IMR-90 (cell line): Measurements from ENCODE around the gene COX7B. TPM values are rescaled to one million over a fixed set of nuclear protein-coding genes. Genes with fewer than 3 reads are reported as not detected.

Experiments used
- ATAC-seq: fragments of 200-7000 bp; cut with Tn5 transposase; 2 replicates; pipeline ENCODE4 v1.9.1; 2020; ENCODE audit warnings: low read depth, mild to moderate bottlenecking, moderate library complexity
- Bru-seq: library from RNA; stranded (reverse); fragments of 400-500 nt; gene quantifications from one replicate; lab custom pipeline; 2021; lab: Mats Ljungman, UMichigan
- BruChase-seq, 2 experiments: library from RNA; stranded (reverse); fragments of 400-500 nt; gene quantifications; one replicate each; lab custom pipeline; 2021; lab: Mats Ljungman, UMichigan
- BruUV-seq: library from RNA; stranded (reverse); fragments of 400-500 nt; replicated peaks from 2 replicates; lab custom pipeline; 2021; lab: Mats Ljungman, UMichigan
- CTCF ChIA-PET: fragments of 300-600 bp; formaldehyde crosslinking; extraction: SDS; loops from one replicate; lab custom pipeline; 2021; ENCODE audit warnings: antibody characterized with exemption; lab: Yijun Ruan, JAX
- POLR2A ChIA-PET: fragments of 300-600 bp; sonication (Branson Sonifier 250); formaldehyde crosslinking; loops from one replicate; lab custom pipeline; 2022; ENCODE audit warnings: antibody characterized with exemption; ENCODE audit not compliant: unreplicated experiment; lab: Charles Lee
- DNase-seq: peaks from one replicate; pipeline ENCODE4 v3.0.0; 2013
- H2AFZ ChIP-seq: replicated peaks from 2 replicates; pipeline ENCODE3; 2013; ENCODE audit warnings: low read length, mild to moderate bottlenecking; ENCODE audit not compliant: poor library complexity
- H2AK5ac ChIP-seq: 2 replicates; pipeline ENCODE4 v1.6.1; 2013; ENCODE audit warnings: low read depth, low read length, inconsistent platforms
- H2AK9ac ChIP-seq: replicated peaks from 2 replicates; pipeline ENCODE3; 2013; ENCODE audit warnings: mild to moderate bottlenecking, low read depth, low read length, moderate library complexity; ENCODE audit not compliant: poor library complexity
- H2BK120ac ChIP-seq: 2 replicates; pipeline ENCODE4 v1.6.1; 2013; ENCODE audit warnings: low read depth, low read length, inconsistent platforms
- H2BK15ac ChIP-seq: 3 replicates; pipeline ENCODE4 v1.6.1; 2013; ENCODE audit warnings: low read depth, low read length, inconsistent platforms
- H2BK20ac ChIP-seq: 2 replicates; pipeline ENCODE4 v1.6.1; 2013; ENCODE audit warnings: low read depth, mild to moderate bottlenecking, inconsistent platforms, low read length, moderate library complexity
- H2BK5ac ChIP-seq: 2 replicates; pipeline ENCODE4 v1.6.1; 2013; ENCODE audit warnings: mild to moderate bottlenecking, low read depth, low read length, inconsistent platforms; ENCODE audit not compliant: poor library complexity, severe bottlenecking
- H3K14ac ChIP-seq: replicated peaks from 2 replicates; pipeline ENCODE4 v1.6.1; 2013; ENCODE audit warnings: low read depth, low read length, inconsistent platforms
- H3K18ac ChIP-seq: 2 replicates; pipeline ENCODE4 v1.6.1; 2013; ENCODE audit warnings: low read depth, low read length, control low read depth
- H3K23ac ChIP-seq: 2 replicates; pipeline ENCODE4 v1.6.1; 2013; ENCODE audit warnings: low read depth, low read length, inconsistent platforms
- H3K27ac ChIP-seq: 2 replicates; pipeline ENCODE4 v1.5.1; 2013; ENCODE audit warnings: mild to moderate bottlenecking, control low read depth, low read length; ENCODE audit not compliant: insufficient read depth
- H3K27me3 ChIP-seq: 2 replicates; pipeline ENCODE4 v1.6.1; 2013; ENCODE audit warnings: low read length; ENCODE audit not compliant: control insufficient read depth, insufficient read depth
- H3K36me3 ChIP-seq: 2 replicates; pipeline ENCODE4 v1.6.1; 2013; ENCODE audit warnings: low read length, mixed read lengths; ENCODE audit not compliant: control insufficient read depth, insufficient read depth
- H3K4ac ChIP-seq: 2 replicates; pipeline ENCODE4 v1.6.1; 2013; ENCODE audit warnings: low read depth, low read length, inconsistent platforms
- H3K4me1 ChIP-seq: 2 replicates; pipeline ENCODE4 v1.6.1; 2013; ENCODE audit warnings: low read length, mixed read lengths; ENCODE audit not compliant: control insufficient read depth, insufficient read depth
- H3K4me2 ChIP-seq: 2 replicates; pipeline ENCODE4 v1.6.1; 2013; ENCODE audit warnings: low read depth, mild to moderate bottlenecking, control low read depth, low read length, moderate library complexity
- H3K4me3 ChIP-seq: 2 replicates; pipeline ENCODE4 v1.5.1; 2013; ENCODE audit warnings: low read depth, mild to moderate bottlenecking, control low read depth, low read length, moderate library complexity; ENCODE audit not compliant: insufficient read depth
- H3K56ac ChIP-seq: 2 replicates; pipeline ENCODE4 v1.6.1; 2013; ENCODE audit warnings: low read length, inconsistent platforms; ENCODE audit not compliant: insufficient read depth; ENCODE audit errors: extremely low read depth
- H3K79me1 ChIP-seq, 2 experiments: 2 replicates each; pipeline ENCODE4 v1.6.1; 2013; ENCODE audit warnings: low read length in 2 of 2, inconsistent platforms in 1 of 2, low read depth in 1 of 2
- H3K9ac ChIP-seq: 2 replicates; pipeline ENCODE4 v1.6.1; 2013; ENCODE audit warnings: low read depth, low read length, control low read depth
- H3K9me1 ChIP-seq: 2 replicates; pipeline ENCODE4 v1.6.1; 2013; ENCODE audit warnings: low read length, inconsistent platforms; ENCODE audit not compliant: insufficient read depth
- H3K9me3 ChIP-seq: 2 replicates; pipeline ENCODE4 v1.6.1; 2013; ENCODE audit warnings: low read length; ENCODE audit not compliant: control insufficient read depth, insufficient read depth
- H4K20me1 ChIP-seq: 2 replicates; pipeline ENCODE4 v1.6.1; 2013; ENCODE audit warnings: low read length, inconsistent platforms; ENCODE audit not compliant: insufficient read depth
- H4K5ac ChIP-seq: 2 replicates; pipeline ENCODE4 v1.6.1; 2013; ENCODE audit warnings: mild to moderate bottlenecking, low read depth, low read length, control low read depth
- H4K8ac ChIP-seq, 2 experiments: 2 replicates each; pipeline ENCODE4 v1.6.1; 2013; ENCODE audit warnings: low read depth in 2 of 2, low read length in 2 of 2, control low read depth in 1 of 2, inconsistent platforms in 1 of 2
- H4K91ac ChIP-seq: 2 replicates; pipeline ENCODE4 v1.6.1; 2013; ENCODE audit warnings: low read depth, low read length, inconsistent platforms; ENCODE audit not compliant: insufficient read depth
- CHD1 ChIP-seq: IDR thresholded peaks from 2 replicates; pipeline ENCODE4 v1.6.1; 2012; ENCODE audit warnings: low read depth, low read length, improper control_type of control experiment
- FOS ChIP-seq: fragments of 150-350 bp; IDR thresholded peaks from 2 replicates; pipeline ENCODE4 v1.6.1; 2016; ENCODE audit warnings: low read depth, low read length
- MAFK ChIP-seq: IDR thresholded peaks from 2 replicates; pipeline ENCODE4 v1.6.1; 2012; ENCODE audit warnings: low read depth, low read length, improper control_type of control experiment
- MAZ ChIP-seq: IDR thresholded peaks from 2 replicates; pipeline ENCODE4 v1.6.1; 2012; ENCODE audit warnings: low read depth, mild to moderate bottlenecking, low read length, improper control_type of control experiment, moderate library complexity, borderline replicate concordance
- POLR2A ChIP-seq: IDR thresholded peaks from 2 replicates; pipeline ENCODE4 v1.6.1; 2012; ENCODE audit warnings: mild to moderate bottlenecking, low read depth, low read length
- RAD21 ChIP-seq: IDR thresholded peaks from 2 replicates; pipeline ENCODE4 v1.6.1; 2012; ENCODE audit warnings: low read length, improper control_type of control experiment
- whole genome bisulfite sequencing, 2 experiments: methylation state at CpG; one replicate each; pipeline versions ENCODE4 v1.1.5 to v1.1.7; 2013; ENCODE audit warnings: missing lambda C conversion rate in 2 of 2; ENCODE audit not compliant: insufficient read length in 1 of 2; ENCODE audit errors: extremely low coverage in 2 of 2; 5-methylcytosine and 5-hydroxymethylcytosine counted together
- dilution Hi-C: fragments of 300-500 bp; cut with HindIII; formaldehyde crosslinking; loops from one replicate; pipeline ENCODE4 v1.14.3; 2018; ENCODE audit warnings: low sequenced_read_pairs; ENCODE audit not compliant: unreplicated experiment
- in situ Hi-C: fragments of 300-500 bp; cut with MboI; formaldehyde crosslinking; loops from 3 replicates; pipeline ENCODE4 v1.14.3; 2019; ENCODE audit warnings: low sequenced_read_pairs, inconsistent platforms, mixed read lengths
- intact Hi-C: fragments of 100-400 bp; cut with micrococcal nuclease; formaldehyde crosslinking; loops from 2 replicates; pipeline ENCODE4 v1.10.0; 2022
- long read RNA-seq: library from polyadenylated mRNA; unstranded; transcript quantifications from one replicate; pipeline ENCODE4 v2.0.0, GENCODE V29; 2021; ENCODE audit not compliant: unreplicated experiment
- polyA plus RNA-seq, 3 experiments: library from polyadenylated mRNA; depleted of rRNA; stranded (reverse); fragments of >200 nt; gene quantifications; 2 replicates each; pipeline ENCODE4 v1.2.3, GENCODE V29; 2012; ENCODE audit warnings: low replicate concordance in 1 of 3
- total RNA-seq: library from RNA; depleted of rRNA; stranded (reverse); fragments of >200 nt; gene quantifications from 2 replicates; pipeline ENCODE4 v1.2.3, GENCODE V29; 2012; rRNA removed
- TF ChIP-seq, protein P1 (sequence below): conservative IDR thresholded peaks from 2 replicates; pipeline ENCODE4 v1.5.1; 2012; ENCODE audit warnings: mild to moderate bottlenecking, low read depth, low read length, improper control_type of control experiment

Gene COX7B, protein sequence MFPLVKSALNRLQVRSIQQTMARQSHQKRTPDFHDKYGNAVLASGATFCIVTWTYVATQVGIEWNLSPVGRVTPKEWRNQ
- 330 and 336 TPM in 2 replicates for total RNA-seq
- polyA plus RNA-seq (2012; rRNA removed), result 768 and 912 TPM in 2 replicates
- 277 and 421 TPM in 2 replicates for polyA plus RNA-seq (2012; cell fraction: cytosol; rRNA removed)
- polyA plus RNA-seq (2012; cell fraction: nucleus; rRNA removed; ENCODE audit: low replicate concordance), result 49.7 and 337 TPM in 2 replicates
- percentile 79 among the genes with signal in this experiment for Bru-seq, nascent RNA
- percentile 71 among the genes with signal in this experiment for BruChase-seq, experiment 1, labeled RNA remaining after a 6-hour chase
- BruChase-seq, experiment 2, labeled RNA remaining after a 2-hour chase, result percentile 63 among the genes with signal in this experiment
- long read RNA-seq, transcript COX7B-203 (3 exons, 2,471 nt), result major isoform, 44 of 60 reads
- long read RNA-seq, partial matches to known transcripts, result 16 of 60 reads
- long read RNA-seq, other reads (novel, unspliced or antisense), result 0 of 60 reads

- Histone ChIP-seq H4K20me1 (no peaks in the 10 kb centered on the region), H2AK9ac (peak within 1 kb of the TSS; percentile 43), H3K9me3 (no peaks in the 10 kb centered on the region), H3K27ac (peak within 1 kb of the TSS; percentile 71), H3K23ac (peak within 1 kb of the TSS; percentile 89), H3K4me2 (peak within 1 kb of the TSS; percentile 78), H3K36me3 (peaks cover 4% of the 10 kb centered on the region; the same call in 1 of the 2 replicates), H2BK120ac (peak within 1 kb of the TSS; percentile 35; the same call in 1 of the 2 replicates), H2BK5ac (peak within 1 kb of the TSS; percentile 86), H3K9me1 (no peaks in the 10 kb centered on the region), H3K27me3 (no peaks in the 10 kb centered on the region), H2BK20ac (no peak within 1 kb of the TSS), H2AFZ (peak within 1 kb of the TSS; percentile 78), H3K4ac (peak within 1 kb of the TSS; percentile 73), H3K14ac (peak within 1 kb of the TSS; percentile 86), H3K56ac (peak within 1 kb of the TSS; percentile 81), H4K91ac (peak within 1 kb of the TSS; percentile 49; the same call in 1 of the 2 replicates), H3K4me1 (no peaks in the 10 kb centered on the region), H4K8ac (peak within 1 kb of the TSS; percentile 20 to 92; a peak in 3 of 4 replicates), H2BK15ac (no peak within 1 kb of the TSS), H4K5ac (peak within 1 kb of the TSS; percentile 63), H3K79me1 (peaks cover 0 to 8% of the 10 kb centered on the region in 2 experiments; a peak in 2 of 4 replicates), H2AK5ac (peak within 1 kb of the TSS; percentile 43; the same call in 1 of the 2 replicates), H3K18ac (no peak within 1 kb of the TSS), H3K9ac (peak within 1 kb of the TSS; percentile 84), H3K4me3 (peak within 1 kb of the TSS; percentile 92)
- intact Hi-C loops, result loop anchor here (1.0 to 10.0 kb wide), 4 partner anchors 114 to 394 kb away; partner anchors contain the start of gene ATRX
- ChIA-PET CTCF (interaction anchor here (0.6 to 1.1 kb wide), 4 partner anchors 11 to 444 kb away, joined by 3 to 5 read pairs (median 4); partner anchors contain the start of gene ATP7A), POLR2A (interaction anchor here (0.6 to 1.3 kb wide), 3 partner anchors 9 to 126 kb away, joined by 3 to 4 read pairs (median 4); partner anchors contain the start of gene ATP7A)
- 0 out of 2 replicates have a peak, but pooled peaks have one; percentile 65 for TF ChIP-seq CHD1
- peak; percentile 39 for TF ChIP-seq RAD21
- no peak for TF ChIP-seq MAZ
- TF ChIP-seq, protein P1, sequence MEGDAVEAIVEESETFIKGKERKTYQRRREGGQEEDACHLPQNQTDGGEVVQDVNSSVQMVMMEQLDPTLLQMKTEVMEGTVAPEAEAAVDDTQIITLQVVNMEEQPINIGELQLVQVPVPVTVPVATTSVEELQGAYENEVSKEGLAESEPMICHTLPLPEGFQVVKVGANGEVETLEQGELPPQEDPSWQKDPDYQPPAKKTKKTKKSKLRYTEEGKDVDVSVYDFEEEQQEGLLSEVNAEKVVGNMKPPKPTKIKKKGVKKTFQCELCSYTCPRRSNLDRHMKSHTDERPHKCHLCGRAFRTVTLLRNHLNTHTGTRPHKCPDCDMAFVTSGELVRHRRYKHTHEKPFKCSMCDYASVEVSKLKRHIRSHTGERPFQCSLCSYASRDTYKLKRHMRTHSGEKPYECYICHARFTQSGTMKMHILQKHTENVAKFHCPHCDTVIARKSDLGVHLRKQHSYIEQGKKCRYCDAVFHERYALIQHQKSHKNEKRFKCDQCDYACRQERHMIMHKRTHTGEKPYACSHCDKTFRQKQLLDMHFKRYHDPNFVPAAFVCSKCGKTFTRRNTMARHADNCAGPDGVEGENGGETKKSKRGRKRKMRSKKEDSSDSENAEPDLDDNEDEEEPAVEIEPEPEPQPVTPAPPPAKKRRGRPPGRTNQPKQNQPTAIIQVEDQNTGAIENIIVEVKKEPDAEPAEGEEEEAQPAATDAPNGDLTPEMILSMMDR, result peak; percentile 56
- TF ChIP-seq MAFK, result no peak
- TF ChIP-seq FOS, result no peak
- peak; percentile 90 for TF ChIP-seq POLR2A
- BruUV-seq, result TSS peak; percentile 65
- peak; percentile 79 for ATAC-seq
- dilution Hi-C loops, result no loop called here
- 30% methylated on average over 16 of the region's 28 CpGs; no CpG with 5 or more reads in 1 of the 2 experiments for WGBS, 2 experiments
- DNase-seq, result peak; percentile 96
- in situ Hi-C loops, result no loop called here
These were observed at the start of gene COX7B for GRCh38 chrX:77899081-77899828. Gene COX7B, plus strand, starts transcription at chrX:77899468. Its CDS starts 86 bp downstream, at chrX:77899554.
